ENCODE results near the gene ZBTB7C. TPM values are rescaled to one million over a fixed set of nuclear protein-coding genes. Genes with fewer than 3 reads are reported as not detected.

ZBTB7C gene
- total and polyA plus RNA-seq, 4 donors, result 0.19 to 1.1 (median 0.45) TPM

- no peak overlapping the region for H3K27ac ChIP-seq (ENCODE audit: low read depth in 1 of 2, low read length in 2 of 2)
- H3K4me3 ChIP-seq (ENCODE audit: low read depth in 1 of 3, low read length in 3 of 3), result no peak overlapping the region
- no peaks in the 10 kb centered on the region for H3K27me3 ChIP-seq (ENCODE audit: control insufficient read depth in 4 of 4, insufficient read depth in 4 of 4, low read length in 3 of 4)
- DNase-seq (ENCODE audit: low spot score), result no peak
- no peaks in the 10 kb centered on the region for H3K4me1 ChIP-seq (ENCODE audit: control insufficient read depth in 4 of 4, insufficient read depth in 4 of 4, low read length in 3 of 4)
- H3K9ac ChIP-seq (ENCODE audit: low read depth in 1 of 2, low read length in 2 of 2), result no peak overlapping the region
- no peaks in the 10 kb centered on the region for H3K36me3 ChIP-seq (ENCODE audit: control insufficient read depth in 4 of 4, insufficient read depth in 3 of 4, low read depth in 1 of 4, low read length in 3 of 4)
- no peaks in the 10 kb centered on the region for H3K9me3 ChIP-seq (ENCODE audit: control insufficient read depth in 4 of 4, low read length in 3 of 4)
- TF ChIP-seq JUND (IDR thresholded peaks at IDR 0.05), result no peak
- TF ChIP-seq ATF3 (IDR thresholded peaks at IDR 0.05), result no peak
- TF ChIP-seq RAD21 (IDR thresholded peaks at IDR 0.05), result no peak
- no peak for TF ChIP-seq FOXA2 (IDR thresholded peaks at IDR 0.05)
- TF ChIP-seq ZBTB33 (IDR thresholded peaks at IDR 0.05), result no peak
- no peak for TF ChIP-seq MAX (IDR thresholded peaks at IDR 0.05)
- no peak for TF ChIP-seq SP1 (IDR thresholded peaks at IDR 0.05)
- TF ChIP-seq REST (IDR thresholded peaks at IDR 0.05), result no peak
- no peak for TF ChIP-seq HNF4G (IDR thresholded peaks at IDR 0.05)
- no peak for TF ChIP-seq CTCF (IDR thresholded peaks at IDR 0.05; ENCODE audit: low read depth, low read length, missing input control)
- 89% methylated on average over 8 of the region's 8 CpGs for WGBS
Measured at GRCh38 chr18:48051945-48052840, 357.0 kb downstream of the ZBTB7C start.

- H3K4me3 ChIP-seq (ENCODE audit: low read depth in 1 of 3, low read length in 3 of 3), result no peak overlapping the region
- DNase-seq (ENCODE audit: low spot score), result no peak
- TF ChIP-seq ATF3 (IDR thresholded peaks at IDR 0.05) (no peak), REST (IDR thresholded peaks at IDR 0.05) (no peak), HNF4G (IDR thresholded peaks at IDR 0.05) (no peak), TAF1 (conservative IDR thresholded peaks at IDR 0.05) (no peak), SP1 (IDR thresholded peaks at IDR 0.05) (no peak), HNF4A (conservative IDR thresholded peaks at IDR 0.05) (no peak), NR2F2 (IDR thresholded peaks at IDR 0.05) (no peak), YY1 (IDR thresholded peaks at IDR 0.05) (no peak), FOXA1 (IDR thresholded peaks at IDR 0.05) (no peak), ZBTB33 (IDR thresholded peaks at IDR 0.05) (no peak)
Measured at GRCh38 chr18:48050176-48050575, 359.0 kb downstream of the ZBTB7C start.

More at GRCh38 chr18:48050176-48050575, 359.0 kb downstream of the ZBTB7C start:
- H3K27ac ChIP-seq (ENCODE audit: low read depth in 1 of 2, low read length in 2 of 2), result no peak overlapping the region
- no peaks in the 10 kb centered on the region for H3K36me3 ChIP-seq (ENCODE audit: control insufficient read depth in 4 of 4, insufficient read depth in 3 of 4, low read depth in 1 of 4, low read length in 3 of 4)
- H3K27me3 ChIP-seq (ENCODE audit: control insufficient read depth in 4 of 4, insufficient read depth in 4 of 4, low read length in 3 of 4), result no peaks in the 10 kb centered on the region
- 75% methylated on average over 7 of the region's 7 CpGs for WGBS
- H3K4me1 ChIP-seq (ENCODE audit: control insufficient read depth in 4 of 4, insufficient read depth in 4 of 4, low read length in 3 of 4), result no peaks in the 10 kb centered on the region
- peaks cover 0 to 3% (median under 1%) of the 10 kb centered on the region in 4 donors for H3K9me3 ChIP-seq (ENCODE audit: control insufficient read depth in 4 of 4, low read length in 3 of 4)
- no peak overlapping the region for H3K9ac ChIP-seq (ENCODE audit: low read depth in 1 of 2, low read length in 2 of 2)

All from liver (tissue), 9 donors.